ENCODE data around the gene COLQ.
"Not testable (repeated sequence)": the region's sequence is repeated elsewhere in the genome, so short reads cannot be mapped to it uniquely, and the experiment has no call there.

The COLQ gene

DNA sequence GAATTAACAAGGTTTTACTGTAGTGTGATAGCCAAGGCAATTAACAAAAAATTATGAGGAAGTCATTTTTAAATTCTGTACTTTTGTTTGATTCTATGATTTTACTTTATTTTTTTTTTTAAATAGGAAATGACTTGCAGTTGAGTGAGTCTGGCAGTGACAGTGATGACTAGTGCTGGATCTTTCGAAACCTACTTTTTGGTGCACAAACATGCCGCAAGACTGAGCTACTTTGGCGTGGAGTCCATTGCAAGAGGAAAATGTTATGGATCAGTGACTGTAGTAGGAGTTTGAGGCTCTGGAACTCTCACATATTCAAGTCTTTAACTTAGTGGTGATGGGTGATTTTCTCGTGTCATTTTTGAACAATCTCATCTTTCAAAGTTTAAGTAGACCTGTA is 82.5 kb downstream of the COLQ start:
- no peak overlapping the region for H3K4me3 ChIP-seq (ENCODE audit: low read depth, low read length)
- peak; percentile 37 for DNase-seq (ENCODE audit: low read depth)

DNA sequence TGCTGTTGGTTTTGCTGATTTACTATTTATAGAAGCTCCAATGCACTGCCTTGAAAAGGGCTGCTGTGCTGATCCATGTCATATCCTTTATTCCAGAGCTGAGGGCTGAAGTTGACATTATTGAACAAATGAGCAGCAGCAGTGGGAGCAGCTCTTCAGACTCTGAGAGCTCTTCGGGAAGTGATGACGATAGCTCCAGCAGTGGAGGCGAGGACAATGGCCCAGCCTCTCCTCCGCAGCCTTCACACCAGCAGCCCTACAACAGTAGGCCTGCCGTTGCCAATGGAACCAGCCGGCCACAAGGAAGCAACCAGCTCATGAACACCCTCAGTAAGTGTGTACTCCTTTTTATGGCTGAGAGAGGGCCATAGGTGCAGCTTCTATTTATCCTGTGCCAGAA is 85.3 kb downstream of the COLQ start:
- H3K4me3 ChIP-seq (ENCODE audit: low read depth, low read length), result no peak overlapping the region
- DNase-seq (ENCODE audit: low read depth), result no peak

DNA sequence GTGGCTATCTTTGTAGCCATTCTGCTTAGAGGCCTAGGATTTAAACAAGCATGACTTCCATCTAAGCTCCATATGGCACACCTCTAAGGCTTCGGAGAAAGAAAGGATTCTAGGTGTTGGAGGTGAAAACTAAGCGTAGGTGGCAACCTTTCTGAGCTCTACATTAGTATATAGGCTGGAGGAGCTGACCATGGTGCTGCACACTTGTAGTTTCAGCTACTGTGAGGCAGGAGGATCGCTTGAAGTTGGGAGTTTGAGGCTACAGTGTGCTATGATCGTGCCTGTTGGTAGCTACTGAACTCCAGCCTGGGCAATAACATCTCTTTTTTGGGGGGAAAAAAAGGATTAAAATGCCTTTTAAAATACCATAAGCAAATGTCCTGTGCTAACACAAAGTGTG is 86.8 kb downstream of the COLQ start:
- no peak overlapping the region for H3K4me3 ChIP-seq (ENCODE audit: low read depth, low read length)
- DNase-seq (ENCODE audit: low read depth), result no peak

DNA sequence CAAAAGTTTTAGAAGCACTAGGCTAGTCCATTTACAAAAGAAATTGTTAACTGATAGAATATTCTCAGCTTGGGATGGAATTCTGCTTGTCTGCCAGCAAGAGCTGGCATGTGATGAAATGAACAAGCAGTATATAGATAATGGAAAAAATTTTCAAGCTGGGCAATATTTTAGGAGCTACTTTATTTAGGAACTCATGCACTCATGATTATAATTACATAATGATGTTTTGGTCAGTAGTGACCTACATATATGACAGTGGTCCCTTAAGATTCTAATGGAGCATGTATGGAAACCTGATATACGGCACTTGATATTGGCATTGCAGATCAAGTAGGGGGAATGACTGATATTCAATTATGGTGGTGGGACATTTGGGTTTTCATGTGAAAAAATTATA is 88.0 kb downstream of the COLQ start:
- DNase-seq (ENCODE audit: low read depth), result no peak

DNA sequence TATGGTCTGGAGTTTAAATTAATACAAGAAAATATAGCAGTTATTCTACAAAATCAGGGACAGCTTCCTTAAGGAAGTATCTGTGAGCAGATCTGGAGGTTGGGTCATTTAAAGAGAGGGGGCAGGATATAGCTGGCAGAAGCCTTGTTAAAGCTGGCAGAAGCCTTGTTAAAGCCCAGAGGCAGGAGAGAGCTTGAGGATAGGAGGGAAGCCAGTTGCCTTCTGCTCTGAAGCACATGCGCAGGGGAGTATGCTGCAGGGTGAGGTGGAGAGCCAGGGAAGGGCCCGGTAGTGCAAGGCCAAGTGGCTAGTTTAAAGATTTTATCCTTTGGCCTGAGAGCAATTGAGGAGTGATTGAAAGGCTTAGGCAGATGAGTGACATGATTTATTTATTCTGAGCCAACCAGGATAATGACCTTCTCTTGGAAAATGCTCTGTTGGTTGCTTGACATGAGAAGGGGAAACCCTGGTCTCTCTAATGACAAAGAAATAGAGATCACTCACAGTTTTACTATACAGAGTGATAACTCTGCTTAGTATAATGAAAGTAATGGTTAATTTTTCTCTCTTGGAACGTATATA is 90.2 kb downstream of the COLQ start:
- DNase-seq (ENCODE audit: low read depth), result no peak
- no peak overlapping the region for H3K4me3 ChIP-seq (ENCODE audit: low read depth, low read length)

More for the DNA sequence above, 88.0 kb downstream of the COLQ start:
- H3K4me3 ChIP-seq (ENCODE audit: low read depth, low read length), result no peak overlapping the region

DNA sequence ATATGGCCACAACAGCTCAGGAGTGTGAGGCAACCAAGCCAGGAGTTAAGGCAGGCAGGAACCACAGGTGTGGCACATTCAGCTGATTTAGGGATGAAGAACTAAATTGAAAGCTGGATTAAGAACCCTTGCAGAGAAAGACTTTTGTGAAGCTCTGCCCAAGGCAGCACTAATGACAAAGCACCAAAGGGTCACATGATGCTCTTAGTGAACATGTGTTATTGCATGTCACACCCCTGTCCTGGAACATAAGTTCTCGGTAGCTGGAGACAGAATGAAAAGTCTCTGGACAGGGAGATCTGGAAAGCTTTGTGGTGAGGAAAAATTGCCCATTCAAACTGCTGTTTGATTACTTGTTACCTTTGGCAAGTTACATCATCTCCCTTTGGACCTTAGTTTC is 90.9 kb downstream of the COLQ start:
- DNase-seq (ENCODE audit: low read depth), result no peak
- no peak overlapping the region for H3K4me3 ChIP-seq (ENCODE audit: low read depth, low read length)

DNA sequence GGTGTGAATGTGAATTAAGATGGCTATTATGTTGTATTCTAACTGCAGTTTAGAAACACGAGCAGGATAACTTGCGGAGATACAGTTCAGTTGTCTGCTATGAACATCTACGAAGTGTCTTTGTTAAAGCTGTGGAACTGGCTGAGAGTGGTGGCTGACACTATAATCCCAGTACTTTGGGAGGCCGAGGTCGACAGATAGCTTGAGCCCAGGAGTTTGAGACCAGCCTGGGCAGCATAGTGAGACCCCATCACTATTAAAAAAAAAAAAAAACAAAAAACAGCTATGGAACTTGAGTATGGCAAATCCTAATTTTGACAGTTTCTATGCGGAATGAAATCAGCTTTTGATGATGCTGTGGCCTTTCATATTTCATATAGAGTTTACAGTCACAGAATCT is 92.4 kb downstream of the COLQ start:
- H3K4me3 ChIP-seq (ENCODE audit: low read depth, low read length), result peak overlapping the region; percentile 86
- no peak for DNase-seq (ENCODE audit: low read depth)

DNA sequence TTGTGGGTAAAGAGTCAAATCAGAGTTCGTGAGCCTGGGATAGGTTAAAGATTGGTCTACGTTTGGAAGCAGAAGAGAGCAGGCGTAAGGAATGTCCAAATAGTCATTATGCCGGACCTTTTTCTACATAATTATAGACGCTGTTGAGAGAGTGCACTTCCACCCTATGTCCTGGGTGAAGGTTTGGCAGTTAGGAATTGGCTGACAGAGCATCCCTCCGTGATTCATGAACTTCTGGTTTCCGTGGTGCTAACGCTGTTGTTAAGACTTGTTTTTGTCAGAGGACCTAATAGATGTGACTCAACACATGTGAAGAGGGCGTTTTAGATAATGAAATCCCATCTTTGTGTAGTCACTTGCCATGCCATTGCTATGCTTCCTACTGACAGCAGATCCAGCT is 93.0 kb downstream of the COLQ start:
- peak overlapping the region; percentile 86 for H3K4me3 ChIP-seq (ENCODE audit: low read depth, low read length)
- DNase-seq (ENCODE audit: low read depth), result no peak

DNA sequence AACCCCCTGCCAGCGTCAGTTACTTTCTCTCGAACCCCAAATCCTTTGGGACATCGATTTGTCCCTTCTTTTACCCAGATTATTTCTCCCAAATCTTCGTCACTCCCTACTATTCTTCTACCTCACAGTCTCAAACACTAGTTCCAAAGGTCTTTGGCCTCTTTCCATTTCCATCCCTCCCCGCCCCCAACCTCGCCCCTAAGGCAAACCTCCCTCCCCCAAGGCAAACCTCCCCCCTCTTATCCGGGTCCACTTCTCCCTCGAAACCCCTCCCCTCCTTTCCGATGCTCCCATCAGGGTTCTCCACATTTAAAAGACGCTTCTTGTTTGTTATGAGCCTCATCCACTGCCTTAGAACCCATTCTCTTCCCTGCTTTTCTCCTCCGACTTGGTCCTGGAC is 93.5 kb downstream of the COLQ start:
- no peak for DNase-seq (ENCODE audit: low read depth)
- peak overlapping the region; percentile 86 for H3K4me3 ChIP-seq (ENCODE audit: low read depth, low read length)

DNA sequence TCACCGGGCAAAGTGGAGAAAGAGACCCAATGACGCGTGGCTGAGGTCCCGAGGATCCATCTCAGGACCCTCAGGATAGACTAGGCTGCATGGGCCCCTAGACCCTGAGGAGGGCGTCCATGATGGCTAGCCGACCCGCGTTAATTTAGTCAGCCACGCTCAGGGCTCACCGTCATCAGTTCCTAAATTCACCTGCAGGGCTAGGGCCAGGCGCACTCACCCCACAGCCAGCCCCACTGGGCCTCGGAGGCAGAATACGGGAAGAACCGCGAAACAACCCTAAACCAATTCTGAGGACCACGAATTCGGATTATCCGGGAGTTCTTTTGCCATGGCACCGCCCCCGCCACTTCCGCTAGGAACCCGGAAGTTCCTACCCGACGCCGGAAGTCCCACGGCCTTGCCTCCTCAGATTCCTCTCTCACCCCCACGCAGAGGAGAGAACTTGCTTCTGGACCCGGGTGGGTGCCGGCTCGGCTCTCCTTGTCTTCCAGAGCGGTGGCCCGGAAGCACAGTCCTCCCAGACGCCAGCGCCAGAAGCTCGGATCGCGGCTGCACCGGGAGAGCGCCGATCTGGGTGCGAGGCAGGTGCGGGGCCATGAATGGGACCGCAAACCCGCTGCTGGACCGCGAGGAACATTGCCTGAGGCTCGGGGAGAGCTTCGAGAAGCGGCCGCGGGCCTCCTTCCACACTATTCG is 94.2 kb downstream of the COLQ start, which contains the start of the genes EAF1 and METTL6:
Gene EAF1, plus strand, starts transcription at position 417 of the 699 bp plus-strand sequence. Its CDS starts 182 bp downstream, at position 599.
Gene METTL6, minus strand, starts transcription at position 363 of the 699 bp plus-strand sequence. CDS start 1,033 bp downstream, outside the sequence.
- DNase-seq (ENCODE audit: low read depth), result no peak
- H3K4me3 ChIP-seq (ENCODE audit: low read depth, low read length), result peak within 1 kb of the TSS; percentile 86

DNA sequence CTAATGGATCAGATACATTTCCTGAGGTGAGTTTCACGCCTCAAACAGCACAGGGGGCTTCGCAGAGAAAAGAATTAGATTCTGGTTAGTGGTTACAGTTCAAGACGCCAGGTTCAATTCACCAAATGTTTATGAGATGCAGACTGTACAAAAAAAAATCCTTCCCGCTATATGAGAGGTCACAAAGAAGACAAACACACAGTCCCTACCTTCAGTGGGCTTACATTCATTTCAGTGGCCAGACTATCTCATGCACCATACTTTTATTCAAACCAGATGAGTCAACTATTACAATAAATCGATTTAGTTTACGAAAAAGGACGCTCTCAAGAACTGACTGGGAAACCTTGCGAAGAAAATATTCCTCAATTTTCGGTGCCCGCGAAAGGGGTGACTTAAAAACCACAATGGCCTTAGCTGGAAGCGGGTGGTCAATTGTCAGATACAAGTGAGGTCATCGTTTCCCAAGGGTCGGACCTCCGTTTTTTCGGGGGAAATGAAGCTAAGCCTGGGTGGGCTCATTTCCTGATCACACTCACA is 94.9 kb downstream of the COLQ start:
- DNase-seq (ENCODE audit: low read depth), result no peak
- H3K4me3 ChIP-seq (ENCODE audit: low read depth, low read length), result peak overlapping the region; percentile 86

DNA sequence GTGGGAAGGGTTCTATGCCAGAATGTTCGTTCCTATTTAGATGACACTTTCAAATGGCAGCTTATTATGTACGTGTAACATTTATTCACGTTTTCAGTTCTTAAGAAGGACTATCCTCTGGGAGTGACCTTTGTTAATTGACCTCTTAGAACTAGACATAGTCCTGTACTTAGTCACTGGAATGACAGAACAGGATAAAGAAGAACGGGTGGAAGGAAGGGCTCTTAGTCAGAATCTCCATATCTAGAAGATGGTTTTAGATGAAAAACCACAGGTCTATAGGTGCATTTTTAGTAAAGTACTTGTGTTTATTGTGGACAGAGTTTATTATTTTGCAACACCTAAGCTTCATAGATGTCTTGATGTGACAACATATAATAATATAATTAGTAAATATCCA is 100.6 kb downstream of the COLQ start:
- no peak overlapping the region for H3K4me3 ChIP-seq (ENCODE audit: low read depth, low read length)
- DNase-seq (ENCODE audit: low read depth), result no peak

DNA sequence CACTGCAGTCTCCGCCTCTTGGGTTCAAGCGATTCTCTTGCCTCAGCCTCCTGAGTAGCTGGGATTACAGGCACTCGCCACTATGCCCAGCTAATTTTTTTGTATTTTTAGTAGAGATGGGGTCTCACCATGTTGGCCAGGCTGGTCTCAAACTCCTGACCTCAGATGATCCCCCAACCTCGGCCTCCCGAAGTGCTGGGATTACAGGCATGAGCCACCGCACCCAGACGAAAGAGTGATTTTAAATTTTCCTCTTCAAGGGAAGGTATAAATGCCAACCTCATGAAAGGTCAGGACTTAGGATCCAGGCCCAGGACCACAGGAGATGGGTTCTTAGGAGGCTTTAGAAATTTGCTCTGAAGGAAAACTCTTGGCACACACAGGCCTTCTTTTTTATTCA is 110.5 kb downstream of the COLQ start:
- not testable (repeated sequence) for DNase-seq (ENCODE audit: low read depth)

DNA sequence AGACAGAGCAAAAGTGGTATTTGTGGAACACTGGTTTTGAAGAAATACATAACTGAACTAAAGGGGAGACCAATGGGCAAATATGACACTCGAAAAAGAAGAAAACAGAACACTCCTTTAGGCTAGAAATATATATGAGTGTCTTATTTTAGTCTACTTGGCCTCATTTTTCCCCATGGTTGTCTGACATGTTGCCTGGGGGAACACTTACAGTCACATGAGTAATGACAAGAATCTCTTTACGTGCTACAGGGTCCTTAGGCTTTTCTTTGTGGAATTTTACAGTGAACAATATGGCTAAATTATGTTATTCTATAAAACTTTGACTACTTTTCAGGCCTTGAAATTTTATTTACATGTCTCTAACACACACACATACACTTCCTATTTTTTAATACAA is 111.7 kb downstream of the COLQ start:
- no peak overlapping the region for H3K4me3 ChIP-seq (ENCODE audit: low read depth, low read length)
- DNase-seq (ENCODE audit: low read depth), result no peak

More for the DNA sequence above, 110.5 kb downstream of the COLQ start:
- not testable (repeated sequence) for H3K4me3 ChIP-seq (ENCODE audit: low read depth, low read length)

DNA sequence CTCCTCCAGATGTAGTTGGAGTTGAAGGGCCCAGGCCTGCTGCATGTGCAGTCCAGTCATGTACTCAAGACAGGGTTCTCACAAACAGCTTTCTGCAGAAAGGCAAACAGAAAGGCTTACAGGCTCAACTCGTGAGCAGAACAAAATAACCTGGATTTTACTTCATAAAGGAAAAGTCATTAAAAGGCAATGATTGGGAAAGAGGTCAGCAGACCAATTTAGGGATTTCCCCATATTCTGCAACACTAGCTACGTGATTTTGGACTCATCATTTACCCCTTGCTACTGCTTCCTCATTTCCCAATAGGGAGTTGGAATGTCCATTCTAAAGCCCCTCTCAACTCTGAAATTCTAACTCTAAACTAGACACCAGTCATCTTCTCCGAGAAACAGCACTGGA is 112.3 kb downstream of the COLQ start:
- DNase-seq (ENCODE audit: low read depth), result no peak
- H3K4me3 ChIP-seq (ENCODE audit: low read depth, low read length), result no peak overlapping the region

DNA sequence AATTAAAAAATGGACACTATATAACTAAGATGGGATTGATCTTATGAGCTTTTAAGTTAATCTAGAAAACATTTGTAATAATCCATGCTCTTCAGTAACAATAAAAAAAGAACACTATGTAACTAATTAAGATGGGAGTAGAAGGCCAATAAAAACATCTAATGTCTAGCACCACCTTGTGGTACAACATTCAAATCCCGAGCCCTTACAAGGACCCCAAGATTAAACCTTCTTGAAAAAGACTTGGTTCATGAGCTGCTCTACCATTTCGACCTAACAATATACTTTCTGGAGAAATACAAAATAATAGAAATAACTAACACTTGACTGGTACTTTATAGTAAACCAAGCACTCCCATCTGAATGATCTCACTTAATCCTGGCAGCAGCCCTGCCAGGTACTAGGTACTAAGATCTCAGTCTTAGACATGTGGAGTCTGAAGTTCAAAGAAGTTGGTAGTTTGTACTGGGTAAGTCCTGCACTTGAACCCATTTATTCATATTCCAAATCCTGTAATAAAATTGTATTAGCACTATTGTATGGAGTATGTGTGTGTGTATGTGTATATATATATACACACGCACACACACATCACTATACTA is 116.0 kb downstream of the COLQ start:
- H3K4me3 ChIP-seq (ENCODE audit: low read depth, low read length), result no peak overlapping the region
- peak; percentile 25 for DNase-seq (ENCODE audit: low read depth)

DNA sequence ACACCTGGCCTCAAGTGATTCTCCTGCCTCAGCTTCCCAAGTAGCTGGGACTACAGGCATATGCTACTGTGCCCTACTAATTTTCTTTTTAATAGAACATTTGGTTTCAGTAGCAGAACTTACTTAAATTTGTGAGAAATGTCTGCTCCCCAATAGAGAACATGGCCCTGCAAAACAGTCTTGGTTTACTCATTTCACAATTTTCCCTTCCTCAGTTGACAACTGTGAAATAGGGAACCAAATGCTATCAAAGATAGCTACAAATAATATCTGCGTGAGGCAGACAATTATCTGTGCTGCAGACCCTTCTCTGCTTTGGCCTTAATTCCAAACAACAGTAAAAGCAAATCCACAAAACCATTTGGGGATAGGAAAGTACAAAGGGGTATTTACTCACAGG is 116.7 kb downstream of the COLQ start:
- H3K4me3 ChIP-seq (ENCODE audit: low read depth, low read length), result no peak overlapping the region
- DNase-seq (ENCODE audit: low read depth), result no peak

DNA sequence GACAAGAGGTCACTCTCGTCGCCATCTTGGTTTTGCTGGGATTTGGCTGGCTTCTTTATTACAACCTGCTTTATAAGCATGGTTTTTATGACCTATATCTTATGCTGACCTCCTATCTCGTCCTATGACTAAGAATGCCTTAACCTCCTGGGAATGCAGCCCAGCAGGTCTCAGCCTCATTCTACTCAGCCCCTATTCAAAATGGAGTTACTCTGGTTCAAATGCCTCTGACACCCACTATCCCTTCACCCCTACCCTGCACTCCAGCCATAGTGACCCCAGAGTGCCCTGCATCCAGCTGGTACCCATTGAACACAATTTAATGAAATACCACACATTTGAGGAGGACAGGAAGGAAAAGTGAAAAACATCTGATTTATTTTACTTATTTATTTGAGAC is 117.5 kb downstream of the COLQ start:
- no peak for DNase-seq (ENCODE audit: low read depth)
- no peak overlapping the region for H3K4me3 ChIP-seq (ENCODE audit: low read depth, low read length)

DNA sequence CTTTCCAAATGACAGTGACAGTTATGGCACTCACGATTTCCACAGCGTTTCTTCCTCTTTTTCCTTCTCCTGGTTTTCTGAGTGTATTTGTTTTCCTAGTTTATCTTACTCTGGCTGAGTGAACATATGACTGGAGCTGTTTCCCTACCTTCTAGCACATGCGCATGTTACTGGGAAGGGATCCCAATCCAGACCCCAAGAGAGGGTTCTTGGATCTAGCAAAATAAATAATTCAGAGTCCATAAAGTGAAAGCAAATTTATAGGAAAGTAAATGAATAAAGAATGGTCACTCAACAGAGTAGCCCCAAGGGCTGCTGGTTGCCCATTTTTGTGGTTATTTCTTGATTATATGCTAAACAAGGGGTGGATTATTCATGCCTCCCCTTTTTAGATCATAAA is 118.0 kb downstream of the COLQ start:
- H3K4me3 ChIP-seq (ENCODE audit: low read depth, low read length), result no peak overlapping the region
- DNase-seq (ENCODE audit: low read depth), result no peak

DNA sequence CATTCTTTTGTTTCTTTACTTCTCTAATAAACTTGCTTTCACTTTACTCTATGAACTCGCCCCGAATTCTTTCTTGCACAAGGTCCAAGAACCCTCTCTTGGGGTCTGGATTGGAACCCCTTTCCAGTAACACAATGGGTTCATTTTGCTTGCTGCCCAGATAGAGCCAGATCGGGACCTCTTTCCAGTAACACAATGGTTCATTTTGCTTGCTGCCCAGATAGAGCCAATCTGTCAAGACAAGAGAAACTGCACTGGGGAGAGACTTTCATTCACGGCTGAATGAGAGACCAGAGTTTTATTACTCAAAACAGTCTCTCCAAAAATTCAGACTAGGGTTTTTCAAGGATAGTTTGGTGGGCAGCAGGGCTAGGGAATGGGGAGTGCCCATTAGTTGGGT is 119.6 kb downstream of the COLQ start:
- no peak for DNase-seq (ENCODE audit: low read depth)
- H3K4me3 ChIP-seq (ENCODE audit: low read depth, low read length), result no peak overlapping the region

All from skeletal muscle cell (primary cell).